Activated T-helper 1 cell treated with anti-CD3 and anti-CD28 coated beads, Interleukin-12 subunit alpha, Interleukin-12 subunit beta, Interleukin-2, Interleukin-4 antibody, amounts not matched to agents 30 ng/mL and 10 ng/mL and 1 ng/mL, durations not matched to agents 14 hours and 24 hours and 36 hours (primary cell): ENCODE data around the gene NKAIN4. TPM values are rescaled to one million over a fixed set of nuclear protein-coding genes. Genes with fewer than 3 reads are reported as not detected.

ENCODE experiments used
- DNase-seq: peaks from one replicate; pipeline ENCODE4 v3.0.0; 2021; ENCODE audit warnings: low spot score
- H3K27ac Mint-ChIP-seq: one replicate; pipeline ENCODE4 v1.8.0; 2021; ENCODE audit warnings: mild to moderate bottlenecking, mixed read lengths
- H3K27me3 Mint-ChIP-seq: one replicate; pipeline ENCODE4 v1.8.0; 2022; ENCODE audit warnings: mild to moderate bottlenecking, moderate library complexity, mixed read lengths; ENCODE audit not compliant: insufficient read depth
- H3K36me3 Mint-ChIP-seq: one replicate; pipeline ENCODE4 v1.8.0; 2021; ENCODE audit warnings: low read depth, mixed read lengths
- H3K4me1 Mint-ChIP-seq: one replicate; pipeline ENCODE4 v1.8.0; 2021; ENCODE audit warnings: low read depth, mixed read lengths
- H3K4me3 Mint-ChIP-seq: one replicate; pipeline ENCODE4 v1.8.0; 2021; ENCODE audit warnings: mild to moderate bottlenecking, moderate library complexity, mixed read lengths
- H3K9me3 Mint-ChIP-seq: one replicate; pipeline ENCODE4 v1.8.0; 2021; ENCODE audit warnings: mixed read lengths
- intact Hi-C: fragments of 100-400 bp; cut with micrococcal nuclease; formaldehyde crosslinking; loops from one replicate; pipeline ENCODE4 v1.15.1; 2024
- total RNA-seq: library from RNA; stranded (reverse); gene quantifications from 2 replicates; pipeline ENCODE4 v1.2.3, GENCODE V29; 2022

The NKAIN4 gene
- total RNA-seq, 1 donor from 2014 or later = not detected

DNA sequence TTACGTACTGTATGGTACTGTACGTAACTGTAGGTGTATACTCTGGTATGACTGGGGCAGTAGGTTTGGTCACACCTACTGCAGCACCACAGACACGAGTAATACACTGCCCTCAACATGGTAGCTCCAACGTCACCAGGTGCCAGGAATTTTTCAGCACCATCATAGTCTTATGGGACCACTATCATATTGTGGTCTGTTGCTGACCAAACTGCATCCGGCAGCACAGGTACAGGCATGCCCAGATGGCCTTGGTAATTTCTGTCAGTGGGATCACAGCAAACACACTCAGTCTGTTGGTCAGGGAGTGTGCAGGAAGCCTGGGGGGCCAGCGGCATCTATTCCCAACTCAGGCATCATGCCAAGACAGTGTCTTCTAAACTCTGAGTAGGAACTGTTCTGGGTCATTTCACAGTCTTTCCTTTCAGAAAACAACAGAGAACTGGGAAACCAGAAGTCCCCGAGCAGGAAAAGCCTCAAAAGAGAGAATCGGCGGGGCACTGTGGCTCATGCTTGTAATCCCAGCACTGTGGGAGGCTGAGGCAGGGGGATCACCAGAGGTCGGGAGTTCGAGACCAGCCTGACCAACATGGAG is 44.2 kb downstream of the NKAIN4 start:
- intact Hi-C loops = loop anchor here (10.0 kb wide), 1 partner anchor 275 kb away; the partner anchor contains the start of gene GID8
- Mint-ChIP-seq H3K27ac (no peak overlapping the region), H3K27me3 (no peaks in the 10 kb centered on the region), H3K4me3 (no peak overlapping the region), H3K9me3 (no peaks in the 10 kb centered on the region), H3K36me3 (peaks cover 58% of the 10 kb centered on the region), H3K4me1 (peaks cover 42% of the 10 kb centered on the region)
- no peak for DNase-seq

DNA sequence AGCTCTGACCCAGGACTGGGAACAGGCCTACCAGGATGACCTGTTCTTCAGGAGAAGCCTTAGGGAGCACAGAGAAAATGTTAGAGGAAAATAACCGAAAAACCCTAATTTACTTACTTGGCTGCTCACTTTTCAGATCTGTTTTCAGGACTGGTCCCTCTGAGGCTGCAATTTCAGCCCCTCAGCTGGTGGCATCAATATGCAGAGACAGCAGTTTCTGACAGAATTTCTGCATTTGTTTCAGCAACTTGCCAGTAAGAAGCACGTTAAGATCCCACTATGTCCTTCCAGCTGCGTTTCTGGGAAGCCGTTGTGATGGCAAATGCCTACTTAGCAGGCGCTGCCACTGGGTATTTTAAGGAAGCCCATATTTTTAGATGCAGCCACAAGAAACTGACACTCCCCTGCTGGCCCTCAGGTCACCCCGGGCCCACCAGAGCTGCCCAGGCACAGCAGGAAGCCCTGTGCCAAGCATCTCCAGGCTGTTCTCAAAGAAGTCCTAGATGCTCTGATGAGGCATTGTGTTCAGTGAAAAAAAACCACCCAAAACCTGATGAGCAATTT is 45.8 kb downstream of the NKAIN4 start:
- no peaks in the 10 kb centered on the region for H3K9me3 Mint-ChIP-seq
- no peaks in the 10 kb centered on the region for H3K27me3 Mint-ChIP-seq
- peaks cover 45% of the 10 kb centered on the region for H3K36me3 Mint-ChIP-seq
- intact Hi-C loops = no loop called here
- no peak for DNase-seq
- no peak overlapping the region for H3K4me3 Mint-ChIP-seq
- peaks cover 26% of the 10 kb centered on the region for H3K4me1 Mint-ChIP-seq
- H3K27ac Mint-ChIP-seq = no peak overlapping the region

DNA sequence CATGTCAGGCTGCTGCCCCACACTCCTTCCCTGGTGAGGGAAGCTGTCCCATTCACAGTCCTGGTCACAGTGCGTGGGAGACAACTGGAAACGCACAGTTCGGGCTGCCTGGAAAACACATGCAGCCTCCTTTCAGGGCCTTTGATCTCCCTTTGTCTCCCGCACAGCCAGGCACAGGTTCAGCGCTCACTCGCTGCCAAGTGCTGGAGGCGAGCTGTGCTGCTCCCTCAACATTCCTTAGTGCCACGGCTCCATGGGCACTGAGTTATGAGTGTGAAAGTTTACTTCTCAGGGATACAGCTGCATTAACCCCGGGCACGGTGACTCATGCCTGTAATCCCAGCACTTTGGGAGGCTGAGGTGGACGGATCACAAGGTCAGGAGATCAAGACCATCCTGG is 47.4 kb downstream of the NKAIN4 start:
- peaks cover 35% of the 10 kb centered on the region for H3K36me3 Mint-ChIP-seq
- H3K9me3 Mint-ChIP-seq = no peaks in the 10 kb centered on the region
- H3K27me3 Mint-ChIP-seq = no peaks in the 10 kb centered on the region
- no peak overlapping the region for H3K27ac Mint-ChIP-seq
- DNase-seq = no peak
- intact Hi-C loops = no loop called here
- no peak overlapping the region for H3K4me3 Mint-ChIP-seq
- peaks cover 10% of the 10 kb centered on the region for H3K4me1 Mint-ChIP-seq

DNA sequence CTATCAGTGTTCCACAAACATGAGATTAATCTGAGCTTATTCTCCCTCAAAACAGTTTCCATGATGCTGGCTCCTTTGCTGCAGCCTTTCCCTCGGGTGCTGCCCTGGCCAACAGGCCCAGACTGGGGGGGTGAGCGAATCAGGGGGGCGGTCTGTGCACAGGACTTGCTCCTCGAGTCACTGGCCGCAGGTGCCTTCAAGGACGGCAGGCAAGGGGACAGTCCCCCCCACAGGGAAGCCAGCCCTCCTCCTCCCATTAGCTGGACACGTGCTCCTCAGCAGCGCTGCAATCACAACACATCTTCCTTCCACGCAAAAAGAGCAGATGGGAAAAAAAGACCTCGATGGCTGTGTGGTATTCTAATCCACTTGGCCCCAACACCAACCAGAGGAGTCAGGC is 48.4 kb downstream of the NKAIN4 start:
- Mint-ChIP-seq H3K9me3 (no peaks in the 10 kb centered on the region), H3K4me1 (peaks cover 4% of the 10 kb centered on the region), H3K4me3 (no peak overlapping the region), H3K36me3 (peaks cover 37% of the 10 kb centered on the region), H3K27me3 (no peaks in the 10 kb centered on the region), H3K27ac (no peak overlapping the region)
- DNase-seq = no peak
- intact Hi-C loops = no loop called here

DNA sequence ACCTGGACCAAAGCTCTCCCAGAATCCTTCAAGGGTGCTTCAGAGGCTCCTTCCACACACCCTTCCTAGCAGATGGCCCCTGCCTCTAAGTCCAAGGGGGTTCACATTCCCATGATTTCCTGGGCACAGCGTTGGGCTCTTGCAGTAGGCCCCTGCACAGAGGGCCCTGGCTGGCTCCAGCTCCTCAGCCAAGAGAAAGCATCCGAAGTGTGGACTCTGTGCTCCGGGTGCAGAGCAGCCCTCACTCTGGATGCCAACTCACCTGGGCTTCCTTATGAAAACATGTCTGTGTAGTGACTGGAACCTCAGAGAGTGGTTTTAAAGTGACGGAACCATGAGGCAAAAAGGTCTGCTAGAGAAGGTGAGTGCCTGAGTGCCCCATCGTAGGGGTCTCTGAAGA is 49.9 kb downstream of the NKAIN4 start:
- intact Hi-C loops = no loop called here
- Mint-ChIP-seq H3K36me3 (peaks cover 28% of the 10 kb centered on the region), H3K27me3 (no peaks in the 10 kb centered on the region), H3K9me3 (no peaks in the 10 kb centered on the region), H3K4me3 (no peak overlapping the region), H3K4me1 (no peaks in the 10 kb centered on the region), H3K27ac (no peak overlapping the region)
- no peak for DNase-seq

DNA sequence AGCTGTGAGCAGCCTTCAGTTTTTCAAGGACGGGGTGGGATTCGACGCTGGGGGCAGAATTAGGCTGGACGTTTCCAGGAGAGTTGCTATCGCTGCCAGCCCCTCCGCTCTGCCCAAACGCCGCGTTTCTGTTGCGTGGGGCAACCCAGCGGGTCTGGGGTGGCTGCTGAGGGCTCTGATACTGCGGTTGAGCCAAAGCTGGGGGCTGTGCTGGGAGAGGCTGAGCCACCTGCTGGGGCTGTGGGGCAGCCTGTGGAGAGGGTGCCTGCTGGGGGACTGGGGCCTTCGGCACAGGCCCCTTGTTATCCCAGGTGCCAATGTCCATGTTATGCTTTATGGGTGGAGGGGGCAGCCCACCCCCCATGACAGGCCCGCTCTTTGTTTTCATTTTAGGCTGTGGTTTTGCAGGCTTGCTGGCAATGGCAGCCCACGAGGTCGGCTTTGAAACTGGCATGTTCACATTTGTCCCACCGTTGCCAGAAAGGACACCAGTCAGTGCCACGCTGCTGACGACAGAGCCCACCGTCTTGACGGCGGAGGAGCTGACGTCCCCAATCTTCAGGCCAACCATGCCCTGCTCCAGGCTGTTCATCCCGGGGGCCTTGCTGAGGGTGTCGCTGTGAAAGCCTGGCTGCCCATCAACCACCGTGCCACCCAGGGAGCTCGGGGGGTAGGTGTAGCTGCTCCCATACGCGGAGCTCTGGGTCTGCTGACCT is 51.3 kb downstream of the NKAIN4 start:
- DNase-seq = no peak
- Mint-ChIP-seq H3K4me1 (no peaks in the 10 kb centered on the region), H3K36me3 (peaks cover 24% of the 10 kb centered on the region), H3K4me3 (no peak overlapping the region), H3K27me3 (no peaks in the 10 kb centered on the region), H3K27ac (no peak overlapping the region), H3K9me3 (no peaks in the 10 kb centered on the region)
- intact Hi-C loops = no loop called here

DNA sequence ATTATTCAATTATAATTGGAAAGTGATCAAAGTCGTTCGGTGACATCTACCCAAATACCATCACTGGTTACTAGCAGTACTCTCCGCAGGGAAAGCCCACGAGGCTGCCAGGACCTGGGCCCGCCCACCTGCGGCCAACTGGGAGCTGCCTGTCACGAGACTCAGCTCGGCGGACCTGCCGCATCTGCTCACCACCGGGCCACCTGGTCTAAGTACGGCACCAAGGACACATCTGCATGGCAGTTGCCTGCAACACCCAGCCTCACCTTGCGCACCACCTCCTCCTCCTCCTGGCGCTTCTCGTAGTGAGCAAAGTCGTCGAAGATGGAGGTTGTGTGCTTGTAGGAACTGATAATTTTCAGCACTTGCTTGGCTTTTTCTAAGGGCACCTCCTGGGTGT is 52.2 kb downstream of the NKAIN4 start:
- intact Hi-C loops = no loop called here

DNA sequence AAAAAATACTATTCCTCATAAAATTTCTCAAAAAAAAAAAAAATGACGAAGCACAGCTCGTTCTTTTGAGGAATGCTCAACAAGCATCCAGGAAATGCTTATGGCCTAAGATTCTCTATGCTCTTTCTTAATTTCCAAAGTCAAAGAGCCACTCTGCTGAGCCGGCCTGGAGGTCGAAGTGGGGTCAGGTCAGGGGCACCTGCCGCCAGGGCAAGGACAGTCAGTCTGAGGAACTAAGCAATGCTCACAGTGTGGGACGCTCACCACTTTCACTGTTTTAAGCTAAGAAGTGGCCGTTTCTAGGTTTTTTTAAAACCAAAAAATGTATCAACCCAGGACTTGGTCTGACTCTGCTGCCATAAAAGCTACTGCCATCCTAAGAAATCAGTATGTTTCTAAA is 55.7 kb downstream of the NKAIN4 start:
- Mint-ChIP-seq H3K9me3 (no peaks in the 10 kb centered on the region), H3K36me3 (peaks cover 15% of the 10 kb centered on the region), H3K4me3 (no peak overlapping the region), H3K4me1 (peaks cover 5% of the 10 kb centered on the region), H3K27me3 (no peaks in the 10 kb centered on the region), H3K27ac (no peak overlapping the region)
- DNase-seq = no peak
- intact Hi-C loops = no loop called here

More for the DNA sequence above, 52.2 kb downstream of the NKAIN4 start:
- peaks cover 5% of the 10 kb centered on the region for H3K4me1 Mint-ChIP-seq
- H3K27me3 Mint-ChIP-seq = no peaks in the 10 kb centered on the region
- H3K36me3 Mint-ChIP-seq = peaks cover 19% of the 10 kb centered on the region
- H3K4me3 Mint-ChIP-seq = no peak overlapping the region
- H3K9me3 Mint-ChIP-seq = no peaks in the 10 kb centered on the region
- H3K27ac Mint-ChIP-seq = no peak overlapping the region
- no peak for DNase-seq

DNA sequence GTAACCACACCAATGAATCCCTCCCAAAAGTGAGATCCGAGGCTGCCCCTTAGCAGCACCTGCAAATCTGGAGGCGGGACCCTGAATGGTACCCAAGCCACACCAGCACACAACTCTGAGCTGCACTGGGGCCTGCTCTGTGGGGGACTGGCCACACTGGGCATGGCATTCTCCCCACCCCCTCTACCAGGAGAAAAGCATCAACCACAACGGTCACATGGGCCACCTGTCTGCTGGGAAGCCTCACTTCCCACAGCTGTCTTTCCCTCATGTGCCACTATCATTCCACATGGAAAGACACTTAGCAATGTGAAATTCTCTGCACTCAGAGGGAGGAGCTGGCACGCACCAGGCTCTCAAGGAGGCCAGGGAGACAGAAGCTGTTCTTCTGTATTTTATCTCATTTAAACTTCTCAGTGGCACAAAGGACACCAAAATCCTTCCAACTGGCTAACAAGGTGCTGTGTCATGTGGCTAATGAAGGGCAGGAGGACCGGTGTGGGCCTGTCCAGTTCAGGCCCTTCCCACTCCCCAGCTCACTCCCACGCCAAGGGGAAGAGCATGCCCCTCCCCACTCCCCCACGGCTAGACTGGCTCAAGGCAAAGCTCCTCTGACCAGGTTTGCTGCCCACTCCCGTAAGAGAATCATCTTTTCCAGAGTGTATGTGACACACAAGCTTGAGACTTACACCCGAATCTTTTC is 57.3 kb downstream of the NKAIN4 start:
- DNase-seq = no peak
- intact Hi-C loops = no loop called here
- Mint-ChIP-seq H3K9me3 (no peaks in the 10 kb centered on the region), H3K27me3 (no peaks in the 10 kb centered on the region), H3K27ac (no peak overlapping the region), H3K4me3 (no peak overlapping the region), H3K4me1 (peaks cover 5% of the 10 kb centered on the region), H3K36me3 (peaks cover 14% of the 10 kb centered on the region)

DNA sequence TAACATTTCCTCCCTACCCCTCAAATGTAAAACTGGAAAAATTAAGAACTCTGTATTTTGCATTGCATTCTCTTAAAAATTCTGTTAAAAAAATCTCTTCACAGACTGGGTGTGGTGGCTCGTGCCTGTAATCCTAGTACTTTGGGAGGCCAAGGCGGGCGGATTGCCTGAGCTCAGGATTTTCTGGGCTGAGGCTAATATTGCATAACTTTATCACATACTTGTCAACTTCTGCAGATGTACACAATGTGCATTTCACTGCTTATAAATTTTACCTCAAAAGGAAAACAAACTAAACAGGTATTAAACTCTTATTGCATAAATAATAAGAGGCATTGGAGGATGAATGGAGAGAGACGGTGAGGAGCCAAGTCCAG is 59.5 kb downstream of the NKAIN4 start:
- no peaks in the 10 kb centered on the region for H3K9me3 Mint-ChIP-seq

DNA sequence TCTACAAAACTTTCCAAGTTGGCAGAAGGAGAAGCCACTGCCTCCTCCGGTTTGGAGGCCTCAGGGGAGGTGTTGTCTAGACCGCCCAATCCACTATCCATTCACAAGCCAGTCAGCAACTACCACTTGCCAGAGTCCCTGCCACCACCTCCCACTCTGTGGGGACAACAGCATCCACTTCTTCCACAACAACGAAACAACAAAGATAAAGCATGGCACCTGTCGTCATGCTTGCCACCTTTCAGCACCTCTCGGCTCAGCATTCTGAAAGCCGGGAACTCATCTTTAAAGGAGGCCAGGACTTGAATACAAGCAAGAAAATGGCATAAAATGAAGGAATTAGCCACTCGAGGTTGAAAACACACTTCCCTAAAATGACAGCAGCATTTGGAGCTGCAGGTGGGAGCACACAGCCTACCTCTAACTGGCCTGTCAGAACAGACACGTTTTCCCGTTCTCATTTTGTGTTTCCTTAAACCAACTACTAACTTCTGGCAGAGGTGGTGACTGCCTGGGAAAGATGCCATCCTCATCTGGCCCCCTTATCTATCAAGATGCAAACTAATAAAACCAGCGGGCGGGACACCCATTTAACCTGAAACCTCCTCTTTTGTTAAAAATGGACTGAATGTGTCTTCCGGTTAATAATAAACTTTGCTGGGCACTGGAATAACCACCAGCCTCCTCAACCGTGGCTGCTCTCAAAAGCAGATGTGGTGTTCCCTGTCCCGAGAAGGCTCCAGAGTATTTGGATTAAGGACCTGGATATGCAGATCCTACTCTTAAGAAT is 60.1 kb downstream of the NKAIN4 start:
- Mint-ChIP-seq H3K27me3 (no peaks in the 10 kb centered on the region), H3K36me3 (peaks cover 9% of the 10 kb centered on the region), H3K27ac (no peak overlapping the region), H3K9me3 (no peaks in the 10 kb centered on the region), H3K4me1 (peaks cover 5% of the 10 kb centered on the region), H3K4me3 (no peak overlapping the region)
- intact Hi-C loops = no loop called here
- no peak for DNase-seq

More for the DNA sequence above, 59.5 kb downstream of the NKAIN4 start:
- H3K4me1 Mint-ChIP-seq = peaks cover 5% of the 10 kb centered on the region
- peaks cover 9% of the 10 kb centered on the region for H3K36me3 Mint-ChIP-seq
- H3K27me3 Mint-ChIP-seq = no peaks in the 10 kb centered on the region
- no peak overlapping the region for H3K27ac Mint-ChIP-seq
- intact Hi-C loops = no loop called here
- H3K4me3 Mint-ChIP-seq = no peak overlapping the region
- no peak for DNase-seq

DNA sequence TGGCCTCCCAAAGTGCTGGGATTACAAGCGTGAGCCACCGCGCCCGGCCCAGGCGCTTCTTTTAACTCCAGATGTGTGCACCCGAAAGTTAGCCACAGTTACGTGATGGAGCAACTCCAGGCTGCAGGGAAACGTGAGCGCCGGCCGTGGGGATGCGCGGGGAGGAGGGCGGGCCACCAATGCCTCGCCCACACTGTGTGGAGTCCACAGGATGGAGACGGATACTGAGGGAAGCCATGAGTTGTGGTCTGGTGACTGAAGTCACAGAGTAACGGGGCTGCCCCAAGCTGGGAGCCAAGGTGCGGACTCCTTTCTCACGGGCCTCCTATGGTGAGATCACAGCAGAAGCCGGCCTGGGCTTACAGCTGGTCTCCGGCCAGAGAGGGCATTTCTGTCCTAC is 61.5 kb downstream of the NKAIN4 start:
- H3K4me1 Mint-ChIP-seq = peaks cover 5% of the 10 kb centered on the region
- no peaks in the 10 kb centered on the region for H3K27me3 Mint-ChIP-seq
- no peak for DNase-seq
- intact Hi-C loops = no loop called here
- H3K36me3 Mint-ChIP-seq = peaks cover 9% of the 10 kb centered on the region
- no peak overlapping the region for H3K4me3 Mint-ChIP-seq
- no peak overlapping the region for H3K27ac Mint-ChIP-seq
- no peaks in the 10 kb centered on the region for H3K9me3 Mint-ChIP-seq
